K562 (cell line): Measurements from ENCODE around the gene RIPOR2. TPM values are rescaled to one million over a fixed set of nuclear protein-coding genes. Genes with fewer than 3 reads are reported as not detected.

Experiments used
- ATAC-seq: fragments of 200-7000 bp; cut with Tn5 transposase; 3 replicates; pipeline ENCODE4 v1.9.1; 2020; ENCODE audit warnings: moderate library complexity
- BruUV-seq: library from RNA; stranded (reverse); fragments of 400-500 nt; replicated peaks from 2 replicates; lab custom pipeline; 2021; lab: Mats Ljungman, UMichigan
- CTCF ChIA-PET: fragments of 300-600 bp; formaldehyde crosslinking; extraction: SDS; loops from one replicate; lab custom pipeline; 2021; ENCODE audit warnings: low intra/inter-chr PET ratio; lab: Yijun Ruan, JAX
- POLR2A ChIA-PET: fragments of 300-600, 350-650 bp; sonication (Branson Sonifier 250); formaldehyde crosslinking; extraction: SDS; loops from one replicate; lab custom pipeline; 2021; ENCODE audit warnings: antibody characterized with exemption, inconsistent platforms; lab: Yijun Ruan, JAX
- DNase-seq, 4 experiments: peaks; one replicate each; pipeline versions ENCODE4 v3.0.0 to v3.0.0-alpha.2; 2011 to 2018; ENCODE audit warnings: low spot score in 3 of 4, mixed read lengths in 3 of 4; ENCODE audit errors: extremely low read depth in 1 of 4
- FAIRE-seq: peaks from 2 replicates; lab custom pipeline; 2011; peaks lifted over from hg19 to GRCh38; lab: Jason Lieb, UNC
- H2AFZ ChIP-seq: 2 replicates; pipeline ENCODE4 v1.6.0; 2011; ENCODE audit warnings: low read depth, low read length, control low read depth, inconsistent platforms
- H3K27ac ChIP-seq: fragments of 200-600 bp; 3 replicates; pipeline ENCODE4 v1.8.0; 2011; ENCODE audit warnings: low read depth, mild to moderate bottlenecking, control low read depth, inconsistent platforms, low read length, moderate library complexity, mixed read lengths; ENCODE audit errors: extremely low read depth
- H3K27me3 ChIP-seq, 2 experiments: fragments of 300-600 bp in 1 of 2; 2 replicates in 1 of 2; 3 replicates in 1 of 2; pipeline versions ENCODE4 v1.6.0 to v1.8.0; 2011; ENCODE audit warnings: inconsistent platforms in 2 of 2, low read length in 2 of 2, mild to moderate bottlenecking in 1 of 2, mixed read lengths in 1 of 2, moderate library complexity in 1 of 2; ENCODE audit not compliant: control insufficient read depth in 2 of 2, insufficient read depth in 2 of 2
- H3K36me3 ChIP-seq: fragments of 300-600 bp; 3 replicates; pipeline ENCODE4 v1.8.0; 2011; ENCODE audit warnings: mild to moderate bottlenecking, low read length, inconsistent platforms; ENCODE audit not compliant: control insufficient read depth, insufficient read depth
- H3K4me1 ChIP-seq, 2 experiments: fragments of 200-600 bp in 1 of 2; replicated peaks in 1 of 2; 2 replicates in 1 of 2; 3 replicates in 1 of 2; pipeline versions ENCODE4 v1.5.1 to v1.8.0; 2011; ENCODE audit warnings: inconsistent platforms in 2 of 2, low read length in 2 of 2, mild to moderate bottlenecking in 1 of 2, mixed read lengths in 1 of 2, moderate library complexity in 1 of 2; ENCODE audit not compliant: control insufficient read depth in 2 of 2, insufficient read depth in 2 of 2
- H3K4me2 ChIP-seq: 2 replicates; pipeline ENCODE4 v1.6.1; 2011; ENCODE audit warnings: low read length, control low read depth, inconsistent platforms, mixed read lengths; ENCODE audit not compliant: insufficient read depth
- H3K4me3 ChIP-seq: fragments of 200-600 bp; sonication (generic), shearing (Covaris generic); 2 replicates; pipeline ENCODE4 v1.5.1; 2016; ENCODE audit warnings: control low read depth, inconsistent platforms
- H3K79me2 ChIP-seq: fragments of 200-600 bp; 3 replicates; pipeline ENCODE4 v1.8.0; 2011; ENCODE audit warnings: low read length, inconsistent platforms; ENCODE audit not compliant: control insufficient read depth, insufficient read depth
- H3K9ac ChIP-seq, 2 experiments: 2 replicates each; pipeline versions ENCODE4 v1.6.0 to v1.6.1; 2011; ENCODE audit warnings: low read depth in 2 of 2, low read length in 2 of 2, control low read depth in 1 of 2, inconsistent platforms in 1 of 2, mild to moderate bottlenecking in 1 of 2, mixed read lengths in 1 of 2; ENCODE audit not compliant: insufficient read depth in 1 of 2
- H3K9me1 ChIP-seq: one replicate; pipeline ENCODE4 v1.6.0; 2011; ENCODE audit warnings: inconsistent platforms, mild to moderate bottlenecking, low read length, moderate library complexity; ENCODE audit not compliant: control insufficient read depth, insufficient read depth
- H3K9me3 ChIP-seq: replicated peaks from 2 replicates; pipeline ENCODE4 v1.5.1; 2011; ENCODE audit warnings: low read depth, low read length, inconsistent platforms; ENCODE audit not compliant: control insufficient read depth, insufficient read depth
- H4K20me1 ChIP-seq: replicated peaks from 2 replicates; pipeline ENCODE4 v1.6.1; 2011; ENCODE audit warnings: low read length, inconsistent platforms, mixed read lengths; ENCODE audit not compliant: control insufficient read depth, insufficient read depth
- ARHGAP35 ChIP-seq: fragments of 450-650 bp; IDR thresholded peaks from 2 replicates; pipeline ENCODE4 v1.6.1; 2018; ENCODE audit not compliant: partially characterized antibody
- BRD9 ChIP-seq: fragments of 450-650 bp; IDR thresholded peaks from 2 replicates; pipeline ENCODE4 v1.6.1; 2018; ENCODE audit warnings: low read depth; ENCODE audit not compliant: partially characterized antibody
- CAMTA2 ChIP-seq: fragments of 250-450 bp; sonication (Bioruptor Pico); conservative IDR thresholded peaks from 2 replicates; pipeline ENCODE4 v1.5.1; 2022
- CHD1 ChIP-seq: fragments of 200-600 bp; sonication (generic); IDR thresholded peaks from one replicate; pipeline ENCODE4 v1.6.1; 2012; ENCODE audit warnings: mild to moderate bottlenecking, moderate library complexity, low read length, inconsistent platforms
- FIP1L1 ChIP-seq: fragments of 200-400 bp; formaldehyde crosslinking; IDR thresholded peaks from 2 replicates; pipeline ENCODE4 v1.6.1; 2018; ENCODE audit warnings: mild to moderate bottlenecking, low read depth, low read length; ENCODE audit not compliant: poor library complexity, severe bottlenecking
- FOS ChIP-seq: IDR thresholded peaks from 3 replicates; pipeline ENCODE4 v1.6.1; 2011; ENCODE audit not compliant: insufficient read length; ENCODE audit errors: extremely low read depth
- HMG20A ChIP-seq: fragments of 450-650 bp; formaldehyde crosslinking; conservative IDR thresholded peaks from 2 replicates; pipeline ENCODE4 v1.4.0; 2020; ENCODE audit warnings: mild to moderate bottlenecking, mixed read lengths
- JUN ChIP-seq, 2 experiments: sonication (generic) in 1 of 2; formaldehyde crosslinking in 1 of 2; IDR thresholded peaks; 2 replicates each; pipeline versions ENCODE4 v1.6.1 to v1.8.0; 2012 to 2022; ENCODE audit warnings: borderline replicate concordance in 2 of 2, mild to moderate bottlenecking in 2 of 2, improper control_type of control experiment in 1 of 2, low read depth in 1 of 2, low read length in 1 of 2, missing genetic modification reagents in 1 of 2
- KLF6 ChIP-seq: fragments of 250-450 bp; sonication (Bioruptor Pico); IDR thresholded peaks from 2 replicates; pipeline ENCODE4 v1.4.0; 2020; ENCODE audit warnings: mild to moderate bottlenecking, moderate library complexity, borderline replicate concordance
- PHF21A ChIP-seq: fragments of 450-650 bp; IDR thresholded peaks from 2 replicates; pipeline ENCODE4 v1.6.1; 2017; ENCODE audit warnings: low read depth, borderline replicate concordance
- TFAP4 ChIP-seq: sonication (generic); formaldehyde crosslinking; IDR thresholded peaks from 2 replicates; pipeline ENCODE4 v1.8.0; 2022; ENCODE audit warnings: missing genetic modification reagents, mild to moderate bottlenecking, moderate library complexity, borderline replicate concordance
- ZBTB40 ChIP-seq, 2 experiments: fragments of 450-650 bp in 1 of 2; sonication (generic) in 1 of 2; formaldehyde crosslinking in 1 of 2; IDR thresholded peaks; 2 replicates each; pipeline versions ENCODE4 v1.7.1 to v1.9.0; 2016 to 2022; ENCODE audit warnings: inconsistent platforms in 1 of 2, mild to moderate bottlenecking in 1 of 2, missing genetic modification reagents in 1 of 2
- ZFP36 ChIP-seq: fragments of 150-350 bp; IDR thresholded peaks from 2 replicates; pipeline ENCODE4 v1.6.1; 2018; ENCODE audit warnings: low read length, low read depth; ENCODE audit not compliant: partially characterized antibody
- WGBS: fragments of 100-300 bp; shearing (Covaris generic); methylation state at CpG from one replicate; pipeline ENCODE4 v1.1.6; 2016; ENCODE audit warnings: low coverage, mixed read lengths; ENCODE audit not compliant: insufficient coverage; ENCODE audit errors: missing lambda C conversion rate; 5-methylcytosine and 5-hydroxymethylcytosine counted together
- in situ Hi-C: fragments of 300-500 bp; cut with MboI; formaldehyde crosslinking; loops from 4 replicates; pipeline ENCODE4 v1.15.0; 2018; ENCODE audit warnings: inconsistent platforms, mixed read lengths
- intact Hi-C: fragments of 100-400 bp; cut with micrococcal nuclease; formaldehyde crosslinking; loops from 2 replicates; pipeline ENCODE4 v1.14.2; 2022
- polyA plus RNA-seq, 8 experiments: library from polyadenylated mRNA; depleted of rRNA in 4 of 8; stranded (reverse) in 5 of 8; unstranded in 3 of 8; fragments of >200 nt; fragmentation: Nextera tagmentation in 2 of 8; fragmentation: Illumina TruSeq in 1 of 8; extraction: Ambion mirVana in 2 of 8; extraction: Trizol in 1 of 8; gene quantifications; 2 replicates each; pipeline versions ENCODE4 v1.2.1 to v1.2.3, GENCODE V29; 2011 to 2014; ENCODE audit warnings: inconsistent platforms in 1 of 8, missing spikeins in 1 of 8
- total RNA-seq, 7 experiments: library from RNA; depleted of rRNA in 6 of 7; stranded (reverse); fragments of >200 nt in 6 of 7; fragmentation: Illumina TruSeq in 2 of 7; extraction: Trizol in 2 of 7; gene quantifications; 2 replicates each; pipeline versions ENCODE4 v1.2.1 to v1.2.3, GENCODE V29; 2011 to 2021; ENCODE audit warnings: low replicate concordance in 1 of 7

RIPOR2 gene
- total and polyA plus RNA-seq, 9 of the 15 experiments (the other 6 are each of a cell fraction or from before 2014, with no cell fraction given), result 0.04 to 1.0 (median 0.47) TPM; not detected in 2

- Histone ChIP-seq H3K36me3 (no peaks in the 10 kb centered on the region), H3K4me3 (no peak overlapping the region), H3K27me3 (no peaks in the 10 kb centered on the region; a peak in 1 of 5 replicates), H3K4me2 (no peak overlapping the region), H3K9me3 (no peaks in the 10 kb centered on the region), H2AFZ (no peak overlapping the region), H3K27ac (no peak overlapping the region), H3K4me1 (no peaks in the 10 kb centered on the region), H3K9me1 (no peaks in the 10 kb centered on the region), H3K9ac (no peak overlapping the region), H4K20me1 (no peaks in the 10 kb centered on the region), H3K79me2 (no peaks in the 10 kb centered on the region)
- no TSS peak for BruUV-seq
- ChIA-PET CTCF (no interaction called here), POLR2A (no interaction called here)
- TF ChIP-seq ZFP36 (no peak), FOS (no peak), PHF21A (no peak), HMG20A (CRISPR knock-in tag) (no peak), KLF6 (CRISPR knock-in tag) (no peak), TFAP4 (no peak), ZBTB40 (IDR thresholded peaks at IDR 0.05) (no peak), ZBTB40 (CRISPR knock-in tag; IDR thresholded peaks at IDR 0.05) (no peak), JUN (IDR thresholded peaks at IDR 0.05; ENCODE audit: borderline replicate concordance, low read depth, low read length) (no peak), JUN (CRISPR knock-in tag; IDR thresholded peaks at IDR 0.05; ENCODE audit: borderline replicate concordance) (no peak), BRD9 (no peak), ARHGAP35 (no peak), FIP1L1 (no peak), CAMTA2 (CRISPR knock-in tag) (no peak), CHD1 (no peak)
- DNase-seq, result no peak
- in situ Hi-C loops (no loop called here), intact Hi-C loops (no loop called here)
- FAIRE-seq, result no peak
- WGBS, result 0% methylated on average over 4 of the region's 4 CpGs
- no peak for ATAC-seq
These were observed 45.6 kb upstream of the RIPOR2 start for GRCh38 chr6:24981386-24981760.
